HG03097 (cell line): ENCODE results near the gene RIMS3.
"Not testable (repeated sequence)": the region's sequence is repeated elsewhere in the genome, so short reads cannot be mapped to it uniquely, and the experiment has no call there.

Experiments
- ATAC-seq: cut with Tn5 transposase; IDR thresholded peaks from one replicate; pipeline ENCODE4 v1.9.1; 2021; ENCODE audit not compliant: unreplicated experiment, low FRiP score

The RIMS3 gene

GRCh38 chr1:40635763-40636500 is 29.6 kb downstream of the RIMS3 start:
- ATAC-seq = no peak

- no peak for ATAC-seq
Observed at GRCh38 chr1:40634901-40635655, 30.4 kb downstream of the RIMS3 start.

DNA sequence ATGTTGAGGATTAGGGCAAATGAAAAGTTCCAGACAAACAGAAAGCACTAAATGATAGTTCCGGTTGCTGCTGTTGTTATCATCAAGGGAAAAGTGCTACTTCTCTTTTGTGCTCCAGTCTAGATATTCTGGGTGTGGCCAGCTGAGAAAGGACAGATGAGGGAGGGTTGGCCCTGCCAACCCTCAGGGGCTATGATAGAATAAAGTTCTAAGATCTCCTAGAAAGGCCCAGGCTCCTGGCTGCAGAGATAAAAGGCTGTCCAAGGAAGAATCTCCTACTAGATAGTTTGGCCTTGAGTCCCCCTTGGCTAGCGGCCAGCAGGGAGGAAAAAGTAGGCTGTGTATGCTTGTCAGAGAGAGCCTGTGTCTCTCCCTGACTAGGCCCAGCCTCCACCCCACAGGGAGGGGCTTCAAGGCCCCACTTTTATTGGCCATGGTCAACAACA is 31.5 kb downstream of the RIMS3 start:
- no peak for ATAC-seq

DNA sequence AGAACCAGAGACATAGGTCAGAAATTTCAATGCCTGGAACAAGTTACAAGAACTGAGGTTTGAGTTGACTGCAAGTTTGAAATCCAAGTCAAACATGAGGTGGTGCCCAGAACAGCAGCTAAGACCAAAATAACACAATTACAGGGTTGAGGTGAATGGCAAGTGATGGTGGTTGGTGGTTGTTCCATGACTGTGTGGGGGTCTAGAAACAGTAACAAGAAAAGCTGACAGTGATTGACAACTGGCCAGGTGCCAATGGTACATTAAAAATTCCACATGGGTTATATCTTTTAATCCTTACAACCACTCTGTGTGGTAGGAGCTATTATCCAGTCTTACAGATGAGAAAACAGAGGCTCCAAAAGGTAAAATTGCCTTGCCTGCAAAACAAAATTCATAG is 32.0 kb downstream of the RIMS3 start:
- ATAC-seq = no peak

GRCh38 chr1:40630488-40631223 is 34.8 kb downstream of the RIMS3 start:
- ATAC-seq = no peak

DNA sequence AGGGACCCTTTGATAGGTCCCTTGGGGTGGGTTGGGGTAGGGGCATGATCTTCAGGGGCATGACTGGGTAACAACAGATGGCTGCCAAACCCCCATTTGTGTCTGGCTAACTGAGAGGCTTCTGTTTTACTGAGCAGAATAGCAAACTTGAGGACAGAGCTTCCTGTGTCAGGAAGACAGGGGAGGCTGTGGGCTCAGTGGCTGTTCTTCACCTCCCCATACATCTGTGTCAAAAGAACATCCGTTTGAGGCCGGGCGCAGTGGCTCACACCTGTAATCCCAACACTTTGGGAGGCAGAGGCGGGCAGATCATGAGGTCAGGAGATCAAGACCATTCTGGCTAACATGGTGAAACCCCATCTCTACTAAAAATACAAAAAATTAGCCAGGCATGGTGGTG is 35.9 kb downstream of the RIMS3 start:
- ATAC-seq = not testable (repeated sequence)

GRCh38 chr1:40628903-40629292 is 36.6 kb downstream of the RIMS3 start:
- ATAC-seq = no peak

DNA sequence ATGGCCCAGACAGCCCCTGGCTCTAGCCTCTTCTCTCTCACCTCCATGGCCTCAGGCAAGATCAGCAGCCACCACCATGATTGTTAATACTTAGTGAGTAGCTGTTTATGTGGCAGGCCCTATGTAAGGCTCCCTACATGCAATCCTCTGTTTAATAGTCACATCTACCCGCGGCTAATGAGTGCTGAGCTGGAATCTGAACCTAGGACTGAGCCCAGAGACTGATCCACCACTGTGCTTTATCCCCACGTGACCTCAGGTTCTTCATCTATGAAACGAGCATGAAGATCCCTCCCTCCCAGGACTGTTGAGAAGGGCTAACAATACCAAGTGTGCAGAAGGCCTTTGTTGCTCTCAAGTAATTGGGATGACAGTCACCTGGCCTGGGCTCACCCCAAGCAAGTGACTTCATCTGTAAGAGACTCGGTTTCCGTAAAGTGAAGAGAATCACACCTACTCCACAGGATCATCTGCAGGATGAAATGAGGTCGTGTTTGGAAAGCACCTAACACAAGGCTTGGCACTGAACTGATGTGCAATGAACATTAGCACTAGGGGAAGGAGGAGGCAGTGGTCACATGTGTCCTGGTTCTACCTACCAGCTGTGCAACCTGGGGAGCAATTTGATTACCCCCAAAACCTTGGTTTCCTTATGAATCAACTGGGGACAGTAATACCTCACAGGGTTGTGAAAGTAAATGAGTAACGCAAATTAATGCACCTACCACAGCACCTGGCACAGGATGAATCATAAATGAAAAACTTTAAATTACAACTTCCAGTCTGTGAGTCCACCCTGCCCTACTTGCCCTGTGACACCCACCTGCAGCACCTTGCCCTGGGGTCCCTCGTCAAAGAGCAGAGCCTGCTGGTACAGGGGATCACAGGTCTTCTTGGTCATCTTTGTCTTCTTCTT is 37.2 kb downstream of the RIMS3 start:
- peak; percentile 42 for ATAC-seq

GRCh38 chr1:40626383-40626770 is 39.1 kb downstream of the RIMS3 start:
- no peak for ATAC-seq

DNA sequence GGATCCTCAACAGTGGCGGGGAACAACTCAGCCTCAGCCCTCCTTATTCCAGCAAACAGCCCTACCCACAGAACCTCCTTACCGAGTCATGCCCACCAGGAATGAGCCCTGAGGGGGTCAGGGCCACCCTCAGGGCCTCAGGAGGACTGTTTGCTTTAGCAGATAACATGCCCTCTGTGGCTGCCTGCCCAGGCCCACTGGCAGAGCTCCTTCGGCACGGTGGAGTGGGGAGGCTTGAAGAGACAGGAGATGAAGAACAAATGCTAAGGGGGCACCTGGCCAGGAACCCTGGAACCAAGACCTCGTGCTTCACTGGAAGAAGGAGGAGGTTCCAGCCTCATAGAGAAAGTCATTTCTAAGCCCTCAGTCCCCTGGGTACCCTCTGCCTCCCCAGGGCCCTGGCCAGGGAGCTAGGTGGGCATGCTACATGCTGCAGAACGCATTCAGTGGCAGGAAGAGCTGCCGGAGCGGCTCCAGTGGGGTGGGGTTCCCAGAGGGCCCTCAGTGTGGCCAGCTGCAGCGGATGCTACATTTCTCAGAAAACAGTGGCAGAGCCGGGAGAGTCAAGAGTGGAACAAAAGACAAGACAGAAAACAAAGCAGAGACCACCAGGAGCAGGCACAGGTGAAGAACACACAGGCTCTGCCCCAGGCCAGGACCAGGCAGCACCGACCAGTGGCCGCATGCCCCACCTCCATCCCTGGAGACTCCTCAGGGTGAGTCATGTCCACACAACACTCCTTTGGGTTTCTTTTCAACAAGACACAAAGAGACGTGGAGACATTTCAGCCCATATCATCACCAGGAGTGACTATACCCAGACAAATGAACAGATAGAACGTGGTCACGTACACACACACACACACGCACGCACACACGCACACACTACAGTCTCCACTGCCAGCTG is 39.8 kb downstream of the RIMS3 start:
- ATAC-seq = no peak

DNA sequence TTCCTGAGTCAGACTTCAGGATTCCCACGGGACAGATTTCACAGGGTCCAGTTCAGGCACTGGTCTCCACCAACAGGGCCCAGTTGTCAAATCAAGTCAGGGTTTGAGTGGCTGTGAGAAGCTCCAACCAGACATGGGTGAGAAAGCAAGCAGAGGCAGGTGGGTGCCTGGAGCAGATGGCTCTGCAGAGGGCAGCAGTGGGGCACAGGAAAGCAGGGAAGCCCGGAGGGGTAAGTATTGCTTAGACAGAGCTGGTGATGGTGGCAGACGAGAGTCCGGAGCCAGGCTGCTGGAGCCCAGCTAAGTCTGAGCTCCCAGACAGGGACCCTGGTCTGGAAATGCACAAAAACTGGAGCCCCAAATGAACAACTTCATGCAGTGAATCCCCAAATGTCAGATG is 40.4 kb downstream of the RIMS3 start:
- ATAC-seq = no peak

- no peak for ATAC-seq
Observed at GRCh38 chr1:40622936-40623629, 42.4 kb downstream of the RIMS3 start.

DNA sequence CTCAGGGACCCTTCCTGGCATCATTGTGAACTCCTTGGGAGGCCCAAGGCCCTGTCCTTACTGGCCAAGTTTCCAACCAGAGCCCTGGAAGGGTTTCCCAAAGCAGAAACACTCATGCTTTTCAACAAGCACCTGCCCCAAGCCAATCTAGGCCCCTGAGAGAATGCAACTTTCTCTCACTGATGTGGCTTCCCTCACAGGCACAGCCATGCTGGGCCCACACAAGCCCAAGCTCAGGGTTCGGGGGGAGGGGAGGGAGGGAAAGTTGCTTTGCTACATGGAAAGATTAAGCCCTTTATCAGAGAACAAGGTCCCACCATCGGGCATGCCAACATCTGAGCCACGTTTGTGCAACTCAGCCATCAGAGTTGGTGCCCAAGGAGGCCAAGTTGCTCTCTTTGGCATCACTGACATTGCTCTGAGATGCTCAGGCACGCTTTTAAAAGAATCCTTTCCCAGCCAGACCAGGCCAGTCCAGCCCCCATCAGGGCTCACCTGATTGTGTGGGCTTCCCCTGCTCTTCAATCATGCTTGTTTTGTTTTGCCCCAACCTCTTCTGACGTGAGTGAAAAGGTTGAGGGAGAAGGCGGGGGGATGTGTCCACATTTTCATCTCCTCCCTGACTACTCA is 43.5 kb downstream of the RIMS3 start:
- ATAC-seq = no peak

DNA sequence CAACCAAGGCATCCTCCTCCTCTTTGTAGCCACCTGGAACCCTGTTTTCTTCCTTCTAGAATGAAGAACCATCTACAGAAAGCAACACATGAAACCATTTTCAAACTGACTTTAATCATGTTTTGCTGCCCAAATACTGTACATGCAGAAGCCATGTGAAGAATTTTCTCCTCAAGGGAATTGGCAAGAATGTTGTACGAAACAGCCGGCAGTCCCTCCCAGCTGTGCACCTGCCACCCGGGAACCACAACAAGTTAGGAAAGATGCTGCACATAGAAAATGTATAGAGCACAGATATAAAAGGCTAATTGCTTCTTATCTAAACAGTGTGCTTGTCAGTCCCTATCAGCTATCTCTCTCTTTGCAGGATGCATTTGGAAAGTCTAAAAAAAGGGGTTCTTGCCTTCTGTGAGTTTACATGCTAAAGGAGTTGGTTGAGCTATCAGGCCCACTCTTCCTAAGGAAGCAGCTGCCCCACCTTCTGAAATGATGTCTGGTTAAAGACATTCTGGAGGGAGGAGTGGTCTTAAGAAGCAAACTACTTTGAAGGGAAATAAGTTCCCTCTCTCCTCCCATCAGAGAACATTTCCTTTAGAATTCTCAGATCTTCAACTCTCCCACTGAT is 44.8 kb downstream of the RIMS3 start:
- ATAC-seq = no peak

DNA sequence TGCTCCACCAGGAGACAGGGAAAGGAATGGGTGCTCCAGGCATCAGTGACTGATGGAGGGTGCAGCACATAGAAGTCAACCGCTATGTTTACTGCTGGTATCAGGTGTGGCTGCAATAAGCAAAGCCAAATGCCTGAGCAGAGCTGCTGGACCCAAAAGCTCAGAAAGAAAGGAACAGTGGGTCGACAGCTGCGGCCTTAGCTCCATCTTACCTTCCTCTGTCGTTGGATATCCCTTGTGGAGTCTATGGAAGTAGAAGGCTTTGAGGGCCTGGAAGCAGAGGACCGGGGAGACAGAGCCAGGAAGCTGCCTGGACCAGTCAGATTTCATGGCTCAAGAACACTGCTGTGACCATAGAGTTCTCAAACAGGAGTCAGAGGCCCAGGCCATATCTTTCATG is 45.3 kb downstream of the RIMS3 start:
- ATAC-seq = no peak

DNA sequence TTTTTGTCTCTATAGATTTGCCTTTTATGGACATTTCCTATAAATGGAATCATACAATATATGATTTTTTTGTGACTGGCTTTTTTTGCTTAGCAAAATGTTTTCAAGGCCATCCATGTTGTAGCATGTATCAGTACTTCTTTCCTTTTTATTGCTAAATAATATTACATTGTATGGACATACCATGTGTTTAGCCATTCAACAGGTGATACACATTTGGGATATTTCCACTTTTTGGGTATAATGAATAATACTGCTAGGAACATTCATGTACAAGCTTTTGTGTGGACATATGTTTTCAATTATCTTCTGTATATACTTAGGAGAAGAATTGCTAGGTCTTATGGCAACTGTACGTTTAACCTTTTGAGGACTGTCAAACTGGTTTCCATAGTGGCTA is 47.4 kb downstream of the RIMS3 start:
- no peak for ATAC-seq

DNA sequence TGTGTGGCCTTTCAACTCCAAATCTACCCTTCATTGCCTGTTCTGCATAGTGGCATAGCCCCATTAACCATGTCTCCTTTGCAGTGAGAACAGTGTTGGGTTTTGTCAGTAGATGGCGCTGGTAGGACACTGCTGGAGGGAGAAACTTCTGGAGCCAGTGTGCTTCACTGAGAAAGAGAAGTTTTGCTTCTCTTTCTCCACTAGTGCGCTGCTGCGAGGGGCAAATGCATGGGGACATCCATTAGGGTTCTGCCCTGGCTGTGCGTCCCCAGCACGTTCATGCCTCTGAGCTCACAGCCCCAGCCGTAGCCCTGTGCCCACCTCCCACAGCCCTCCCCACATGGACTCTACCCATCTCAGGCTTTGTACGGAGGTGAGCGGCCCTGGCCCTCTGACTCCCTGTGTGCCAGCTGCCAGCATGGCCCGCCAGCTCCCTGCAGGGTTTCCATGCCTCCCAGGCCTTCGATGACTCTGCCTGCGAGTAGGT is 53.1 kb downstream of the RIMS3 start:
- ATAC-seq = no peak

DNA sequence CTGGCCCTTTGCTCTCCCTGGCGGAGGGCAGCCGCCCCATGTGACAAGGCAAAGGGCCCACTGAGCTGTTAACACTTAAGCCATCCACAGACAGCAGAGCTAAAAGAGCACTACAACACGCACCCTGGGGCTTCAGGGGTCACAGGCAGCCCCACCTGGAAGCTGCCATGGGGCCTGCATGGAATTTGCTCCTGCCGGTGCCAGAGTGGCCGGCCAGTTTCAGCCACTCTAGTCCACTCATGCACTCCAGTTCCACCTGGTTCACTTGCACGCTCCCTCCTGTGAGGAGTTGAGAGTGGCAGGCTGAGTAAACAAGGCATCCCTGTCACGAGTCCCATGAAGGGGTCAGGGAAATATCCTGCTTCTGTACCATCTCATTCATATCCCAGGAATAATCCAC is 55.3 kb downstream of the RIMS3 start:
- no peak for ATAC-seq
